WTC11 (cell line): ENCODE results near the gene CA10.

Experiments used
- CREB1 ChIP-seq: sonication (generic); formaldehyde crosslinking; IDR thresholded peaks from 2 replicates; pipeline ENCODE4 v1.8.0; 2023; ENCODE audit warnings: mild to moderate bottlenecking, missing genetic modification reagents
- FOXP1 ChIP-seq: sonication (generic); formaldehyde crosslinking; IDR thresholded peaks from 2 replicates; pipeline ENCODE4 v1.8.0; 2022; ENCODE audit warnings: missing genetic modification reagents, mild to moderate bottlenecking, moderate library complexity, borderline replicate concordance
- GABPB1 ChIP-seq: sonication (generic); formaldehyde crosslinking; IDR thresholded peaks from 2 replicates; pipeline ENCODE4 v1.8.1; 2023; ENCODE audit warnings: mild to moderate bottlenecking, missing genetic modification reagents
- NR1H2 ChIP-seq: sonication (generic); formaldehyde crosslinking; IDR thresholded peaks from 2 replicates; pipeline ENCODE4 v1.9.0; 2021; ENCODE audit warnings: mild to moderate bottlenecking, moderate library complexity, missing genetic modification reagents
- SP1 ChIP-seq: sonication (generic); formaldehyde crosslinking; conservative IDR thresholded peaks from 2 replicates; pipeline ENCODE4 v1.8.1; 2022; ENCODE audit warnings: missing genetic modification reagents
- TEAD4 ChIP-seq: sonication (generic); formaldehyde crosslinking; IDR thresholded peaks from 2 replicates; pipeline ENCODE4 v1.8.0; 2022; ENCODE audit warnings: mild to moderate bottlenecking, missing genetic modification reagents
- TF ChIP-seq, protein P1 (sequence below): fragments of 200-600 bp; IDR thresholded peaks from 2 replicates; pipeline ENCODE4 v1.8.0; 2022; ENCODE audit warnings: antibody characterized with exemption
- TF ChIP-seq, protein P2 (sequence below): sonication (generic); formaldehyde crosslinking; IDR thresholded peaks from 2 replicates; pipeline ENCODE4 v1.8.1; 2022; ENCODE audit warnings: low read depth, missing genetic modification reagents, borderline replicate concordance
- TF ChIP-seq, protein P3 (sequence below): sonication (generic); formaldehyde crosslinking; IDR thresholded peaks from 2 replicates; pipeline ENCODE4 v1.8.1; 2023; ENCODE audit warnings: mild to moderate bottlenecking, moderate library complexity, missing genetic modification reagents
- TF ChIP-seq, protein P4 (sequence below): sonication (generic); formaldehyde crosslinking; IDR thresholded peaks from 2 replicates; pipeline ENCODE4 v1.8.0; 2023; ENCODE audit warnings: mild to moderate bottlenecking, missing genetic modification reagents
- TF ChIP-seq, protein P5 (sequence below): fragments of 250-450 bp; sonication (Bioruptor Pico); IDR thresholded peaks from 2 replicates; pipeline ENCODE4 v1.9.0; 2021; ENCODE audit warnings: mild to moderate bottlenecking
- TF ChIP-seq, protein P6 (sequence below): sonication (generic); formaldehyde crosslinking; IDR thresholded peaks from 2 replicates; pipeline ENCODE4 v1.8.1; 2023; ENCODE audit warnings: mild to moderate bottlenecking, missing genetic modification reagents
- TF ChIP-seq, protein P7 (sequence below): sonication (generic); formaldehyde crosslinking; IDR thresholded peaks from 2 replicates; pipeline ENCODE4 v1.8.0; 2022; ENCODE audit warnings: mild to moderate bottlenecking, missing genetic modification reagents
- TF ChIP-seq, protein P8 (sequence below): sonication (generic); formaldehyde crosslinking; IDR thresholded peaks from 2 replicates; pipeline ENCODE4 v1.8.0; 2022; ENCODE audit warnings: missing genetic modification reagents

DNA sequence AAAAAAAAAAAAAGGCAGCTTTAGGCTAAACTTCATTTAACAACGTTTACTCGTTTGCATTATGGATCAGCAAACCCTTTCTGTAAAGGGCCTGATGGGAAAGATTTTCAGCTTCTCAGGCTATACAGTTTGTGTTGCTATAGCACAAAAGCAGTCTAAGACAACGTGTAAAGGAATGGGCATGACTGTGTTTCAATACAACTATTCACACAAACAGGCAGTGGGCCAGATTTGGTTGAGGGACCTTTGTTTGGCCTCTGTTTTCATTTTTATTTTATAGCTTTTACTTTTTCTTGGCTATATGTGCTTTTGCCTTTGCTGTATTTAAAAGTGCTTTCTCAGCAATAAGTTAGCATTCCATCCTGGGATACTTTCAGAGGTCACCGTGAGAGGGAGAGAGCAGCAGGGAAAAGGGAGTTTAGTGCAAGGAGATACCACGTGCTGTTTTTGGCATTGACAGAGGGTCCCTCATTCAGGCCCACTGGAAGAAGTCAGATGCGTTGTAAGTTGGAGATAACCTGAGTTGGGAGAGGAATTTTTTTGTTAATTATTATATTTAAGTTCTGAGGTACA, 562.6 kb downstream of the CA10 start:
- TF ChIP-seq, protein P1, sequence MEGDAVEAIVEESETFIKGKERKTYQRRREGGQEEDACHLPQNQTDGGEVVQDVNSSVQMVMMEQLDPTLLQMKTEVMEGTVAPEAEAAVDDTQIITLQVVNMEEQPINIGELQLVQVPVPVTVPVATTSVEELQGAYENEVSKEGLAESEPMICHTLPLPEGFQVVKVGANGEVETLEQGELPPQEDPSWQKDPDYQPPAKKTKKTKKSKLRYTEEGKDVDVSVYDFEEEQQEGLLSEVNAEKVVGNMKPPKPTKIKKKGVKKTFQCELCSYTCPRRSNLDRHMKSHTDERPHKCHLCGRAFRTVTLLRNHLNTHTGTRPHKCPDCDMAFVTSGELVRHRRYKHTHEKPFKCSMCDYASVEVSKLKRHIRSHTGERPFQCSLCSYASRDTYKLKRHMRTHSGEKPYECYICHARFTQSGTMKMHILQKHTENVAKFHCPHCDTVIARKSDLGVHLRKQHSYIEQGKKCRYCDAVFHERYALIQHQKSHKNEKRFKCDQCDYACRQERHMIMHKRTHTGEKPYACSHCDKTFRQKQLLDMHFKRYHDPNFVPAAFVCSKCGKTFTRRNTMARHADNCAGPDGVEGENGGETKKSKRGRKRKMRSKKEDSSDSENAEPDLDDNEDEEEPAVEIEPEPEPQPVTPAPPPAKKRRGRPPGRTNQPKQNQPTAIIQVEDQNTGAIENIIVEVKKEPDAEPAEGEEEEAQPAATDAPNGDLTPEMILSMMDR = no peak
- TF ChIP-seq, protein P2, sequence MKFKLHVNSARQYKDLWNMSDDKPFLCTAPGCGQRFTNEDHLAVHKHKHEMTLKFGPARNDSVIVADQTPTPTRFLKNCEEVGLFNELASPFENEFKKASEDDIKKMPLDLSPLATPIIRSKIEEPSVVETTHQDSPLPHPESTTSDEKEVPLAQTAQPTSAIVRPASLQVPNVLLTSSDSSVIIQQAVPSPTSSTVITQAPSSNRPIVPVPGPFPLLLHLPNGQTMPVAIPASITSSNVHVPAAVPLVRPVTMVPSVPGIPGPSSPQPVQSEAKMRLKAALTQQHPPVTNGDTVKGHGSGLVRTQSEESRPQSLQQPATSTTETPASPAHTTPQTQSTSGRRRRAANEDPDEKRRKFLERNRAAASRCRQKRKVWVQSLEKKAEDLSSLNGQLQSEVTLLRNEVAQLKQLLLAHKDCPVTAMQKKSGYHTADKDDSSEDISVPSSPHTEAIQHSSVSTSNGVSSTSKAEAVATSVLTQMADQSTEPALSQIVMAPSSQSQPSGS (CRISPR knock-in tag) = no peak
- TF ChIP-seq SP1 (CRISPR knock-in tag) (no peak), GABPB1 (CRISPR knock-in tag) (no peak), TEAD4 (CRISPR knock-in tag) (no peak), FOXP1 (no peak), NR1H2 (CRISPR knock-in tag) (no peak), CREB1 (CRISPR knock-in tag) (no peak)
- TF ChIP-seq, protein P3, sequence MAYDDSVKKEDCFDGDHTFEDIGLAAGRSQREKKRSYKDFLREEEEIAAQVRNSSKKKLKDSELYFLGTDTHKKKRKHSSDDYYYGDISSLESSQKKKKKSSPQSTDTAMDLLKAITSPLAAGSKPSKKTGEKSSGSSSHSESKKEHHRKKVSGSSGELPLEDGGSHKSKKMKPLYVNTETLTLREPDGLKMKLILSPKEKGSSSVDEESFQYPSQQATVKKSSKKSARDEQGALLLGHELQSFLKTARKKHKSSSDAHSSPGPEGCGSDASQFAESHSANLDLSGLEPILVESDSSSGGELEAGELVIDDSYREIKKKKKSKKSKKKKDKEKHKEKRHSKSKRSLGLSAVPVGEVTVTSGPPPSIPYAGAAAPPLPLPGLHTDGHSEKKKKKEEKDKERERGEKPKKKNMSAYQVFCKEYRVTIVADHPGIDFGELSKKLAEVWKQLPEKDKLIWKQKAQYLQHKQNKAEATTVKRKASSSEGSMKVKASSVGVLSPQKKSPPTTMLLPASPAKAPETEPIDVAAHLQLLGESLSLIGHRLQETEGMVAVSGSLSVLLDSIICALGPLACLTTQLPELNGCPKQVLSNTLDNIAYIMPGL (CRISPR knock-in tag) = no peak
- TF ChIP-seq, protein P4, sequence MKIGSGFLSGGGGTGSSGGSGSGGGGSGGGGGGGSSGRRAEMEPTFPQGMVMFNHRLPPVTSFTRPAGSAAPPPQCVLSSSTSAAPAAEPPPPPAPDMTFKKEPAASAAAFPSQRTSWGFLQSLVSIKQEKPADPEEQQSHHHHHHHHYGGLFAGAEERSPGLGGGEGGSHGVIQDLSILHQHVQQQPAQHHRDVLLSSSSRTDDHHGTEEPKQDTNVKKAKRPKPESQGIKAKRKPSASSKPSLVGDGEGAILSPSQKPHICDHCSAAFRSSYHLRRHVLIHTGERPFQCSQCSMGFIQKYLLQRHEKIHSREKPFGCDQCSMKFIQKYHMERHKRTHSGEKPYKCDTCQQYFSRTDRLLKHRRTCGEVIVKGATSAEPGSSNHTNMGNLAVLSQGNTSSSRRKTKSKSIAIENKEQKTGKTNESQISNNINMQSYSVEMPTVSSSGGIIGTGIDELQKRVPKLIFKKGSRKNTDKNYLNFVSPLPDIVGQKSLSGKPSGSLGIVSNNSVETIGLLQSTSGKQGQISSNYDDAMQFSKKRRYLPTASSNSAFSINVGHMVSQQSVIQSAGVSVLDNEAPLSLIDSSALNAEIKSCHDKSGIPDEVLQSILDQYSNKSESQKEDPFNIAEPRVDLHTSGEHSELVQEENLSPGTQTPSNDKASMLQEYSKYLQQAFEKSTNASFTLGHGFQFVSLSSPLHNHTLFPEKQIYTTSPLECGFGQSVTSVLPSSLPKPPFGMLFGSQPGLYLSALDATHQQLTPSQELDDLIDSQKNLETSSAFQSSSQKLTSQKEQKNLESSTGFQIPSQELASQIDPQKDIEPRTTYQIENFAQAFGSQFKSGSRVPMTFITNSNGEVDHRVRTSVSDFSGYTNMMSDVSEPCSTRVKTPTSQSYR (CRISPR knock-in tag) = no peak
- TF ChIP-seq, protein P5, sequence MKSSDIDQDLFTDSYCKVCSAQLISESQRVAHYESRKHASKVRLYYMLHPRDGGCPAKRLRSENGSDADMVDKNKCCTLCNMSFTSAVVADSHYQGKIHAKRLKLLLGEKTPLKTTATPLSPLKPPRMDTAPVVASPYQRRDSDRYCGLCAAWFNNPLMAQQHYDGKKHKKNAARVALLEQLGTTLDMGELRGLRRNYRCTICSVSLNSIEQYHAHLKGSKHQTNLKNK (CRISPR knock-in tag) = no peak
- TF ChIP-seq, protein P6, sequence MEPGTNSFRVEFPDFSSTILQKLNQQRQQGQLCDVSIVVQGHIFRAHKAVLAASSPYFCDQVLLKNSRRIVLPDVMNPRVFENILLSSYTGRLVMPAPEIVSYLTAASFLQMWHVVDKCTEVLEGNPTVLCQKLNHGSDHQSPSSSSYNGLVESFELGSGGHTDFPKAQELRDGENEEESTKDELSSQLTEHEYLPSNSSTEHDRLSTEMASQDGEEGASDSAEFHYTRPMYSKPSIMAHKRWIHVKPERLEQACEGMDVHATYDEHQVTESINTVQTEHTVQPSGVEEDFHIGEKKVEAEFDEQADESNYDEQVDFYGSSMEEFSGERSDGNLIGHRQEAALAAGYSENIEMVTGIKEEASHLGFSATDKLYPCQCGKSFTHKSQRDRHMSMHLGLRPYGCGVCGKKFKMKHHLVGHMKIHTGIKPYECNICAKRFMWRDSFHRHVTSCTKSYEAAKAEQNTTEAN (CRISPR knock-in tag) = no peak
- TF ChIP-seq, protein P7, sequence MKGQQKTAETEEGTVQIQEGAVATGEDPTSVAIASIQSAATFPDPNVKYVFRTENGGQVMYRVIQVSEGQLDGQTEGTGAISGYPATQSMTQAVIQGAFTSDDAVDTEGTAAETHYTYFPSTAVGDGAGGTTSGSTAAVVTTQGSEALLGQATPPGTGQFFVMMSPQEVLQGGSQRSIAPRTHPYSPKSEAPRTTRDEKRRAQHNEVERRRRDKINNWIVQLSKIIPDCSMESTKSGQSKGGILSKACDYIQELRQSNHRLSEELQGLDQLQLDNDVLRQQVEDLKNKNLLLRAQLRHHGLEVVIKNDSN (CRISPR knock-in tag) = no peak
- TF ChIP-seq, protein P8, sequence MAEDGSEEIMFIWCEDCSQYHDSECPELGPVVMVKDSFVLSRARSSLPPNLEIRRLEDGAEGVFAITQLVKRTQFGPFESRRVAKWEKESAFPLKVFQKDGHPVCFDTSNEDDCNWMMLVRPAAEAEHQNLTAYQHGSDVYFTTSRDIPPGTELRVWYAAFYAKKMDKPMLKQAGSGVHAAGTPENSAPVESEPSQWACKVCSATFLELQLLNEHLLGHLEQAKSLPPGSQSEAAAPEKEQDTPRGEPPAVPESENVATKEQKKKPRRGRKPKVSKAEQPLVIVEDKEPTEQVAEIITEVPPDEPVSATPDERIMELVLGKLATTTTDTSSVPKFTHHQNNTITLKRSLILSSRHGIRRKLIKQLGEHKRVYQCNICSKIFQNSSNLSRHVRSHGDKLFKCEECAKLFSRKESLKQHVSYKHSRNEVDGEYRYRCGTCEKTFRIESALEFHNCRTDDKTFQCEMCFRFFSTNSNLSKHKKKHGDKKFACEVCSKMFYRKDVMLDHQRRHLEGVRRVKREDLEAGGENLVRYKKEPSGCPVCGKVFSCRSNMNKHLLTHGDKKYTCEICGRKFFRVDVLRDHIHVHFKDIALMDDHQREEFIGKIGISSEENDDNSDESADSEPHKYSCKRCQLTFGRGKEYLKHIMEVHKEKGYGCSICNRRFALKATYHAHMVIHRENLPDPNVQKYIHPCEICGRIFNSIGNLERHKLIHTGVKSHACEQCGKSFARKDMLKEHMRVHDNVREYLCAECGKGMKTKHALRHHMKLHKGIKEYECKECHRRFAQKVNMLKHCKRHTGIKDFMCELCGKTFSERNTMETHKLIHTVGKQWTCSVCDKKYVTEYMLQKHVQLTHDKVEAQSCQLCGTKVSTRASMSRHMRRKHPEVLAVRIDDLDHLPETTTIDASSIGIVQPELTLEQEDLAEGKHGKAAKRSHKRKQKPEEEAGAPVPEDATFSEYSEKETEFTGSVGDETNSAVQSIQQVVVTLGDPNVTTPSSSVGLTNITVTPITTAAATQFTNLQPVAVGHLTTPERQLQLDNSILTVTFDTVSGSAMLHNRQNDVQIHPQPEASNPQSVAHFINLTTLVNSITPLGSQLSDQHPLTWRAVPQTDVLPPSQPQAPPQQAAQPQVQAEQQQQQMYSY (CRISPR knock-in tag) = no peak
